GM18951 (cell line): Measurements from ENCODE around the gene TGIF2.
"Not testable (repeated sequence)": the region's sequence is repeated elsewhere in the genome, so short reads cannot be mapped to it uniquely, and the experiment has no call there.

Experiments
- POLR2A ChIP-seq: IDR thresholded peaks from 4 replicates; pipeline ENCODE4 v1.6.1; 2011; ENCODE audit warnings: mild to moderate bottlenecking; ENCODE audit not compliant: insufficient read length, insufficient read depth; ENCODE audit errors: extremely low read depth
- in situ Hi-C: fragments of 300-500 bp; cut with MboI; formaldehyde crosslinking; loops from one replicate; pipeline ENCODE4 v1.12.0; 2022; ENCODE audit warnings: low sequenced_read_pairs, mixed read lengths, inconsistent platforms; ENCODE audit not compliant: unreplicated experiment

The TGIF2 gene

GRCh38 chr20:36629719-36630681 is 56.6 kb downstream of the TGIF2 start:
- TF ChIP-seq POLR2A, result no peak
- in situ Hi-C loops, result no loop called here

- in situ Hi-C loops, result no loop called here
- TF ChIP-seq POLR2A, result no peak
Measured at GRCh38 chr20:36631646-36632045, 58.2 kb downstream of the TGIF2 start.

GRCh38 chr20:36632147-36632486 is 58.7 kb downstream of the TGIF2 start:
- no peak for TF ChIP-seq POLR2A
- in situ Hi-C loops, result no loop called here

GRCh38 chr20:36632487-36633284 is 59.3 kb downstream of the TGIF2 start:
- in situ Hi-C loops, result no loop called here
- no peak for TF ChIP-seq POLR2A

GRCh38 chr20:36633285-36633772 is 59.9 kb downstream of the TGIF2 start:
- in situ Hi-C loops, result no loop called here
- TF ChIP-seq POLR2A, result no peak

GRCh38 chr20:36634342-36634741 is 60.9 kb downstream of the TGIF2 start:
- in situ Hi-C loops, result no loop called here
- TF ChIP-seq POLR2A, result no peak

GRCh38 chr20:36638876-36639400 is 65.5 kb downstream of the TGIF2 start:
- in situ Hi-C loops, result not testable (repeated sequence)

GRCh38 chr20:36641506-36641843 is 68.1 kb downstream of the TGIF2 start:
- TF ChIP-seq POLR2A, result no peak
- in situ Hi-C loops, result no loop called here

GRCh38 chr20:36642136-36642535 is 68.7 kb downstream of the TGIF2 start:
- TF ChIP-seq POLR2A, result no peak
- in situ Hi-C loops, result no loop called here
